Measurements from ENCODE around the gene SYTL1. TPM values are rescaled to one million over a fixed set of nuclear protein-coding genes. Genes with fewer than 3 reads are reported as not detected.
A peak's percentile ranks its signal among the peaks of the same experiment; 100 is the strongest.

The SYTL1 gene
- total RNA-seq, 4 donors from 2014 or later, result 12.4 to 23.9 (median 18.4) TPM

- intact Hi-C loops (cut with DNase I), result no loop called here
- no peaks in the 10 kb centered on the region for H3K4me1 ChIP-seq
- no peaks in the 10 kb centered on the region for H3K27me3 ChIP-seq
- DNase-seq, result no peak
- no peak overlapping the region for H3K4me3 ChIP-seq (replicated peaks in 1 of 3)
- H3K27ac ChIP-seq, result no peak overlapping the region
- H3K36me3 ChIP-seq, result peaks cover 10 to 44% of the 10 kb centered on the region in 2 donors
- no peak for TF ChIP-seq POLR2A (IDR thresholded peaks at IDR 0.05)
- TF ChIP-seq CTCF (IDR thresholded peaks at IDR 0.05), result no peak
- 92 to 95% methylated on average over 13 to 16 of the region's 17 CpGs for WGBS, 2 donors
- H3K9me3 ChIP-seq, result no peaks in the 10 kb centered on the region
Measured at GRCh38 chr1:27335506-27336422, 6.1 kb upstream of the SYTL1 start.

DNA sequence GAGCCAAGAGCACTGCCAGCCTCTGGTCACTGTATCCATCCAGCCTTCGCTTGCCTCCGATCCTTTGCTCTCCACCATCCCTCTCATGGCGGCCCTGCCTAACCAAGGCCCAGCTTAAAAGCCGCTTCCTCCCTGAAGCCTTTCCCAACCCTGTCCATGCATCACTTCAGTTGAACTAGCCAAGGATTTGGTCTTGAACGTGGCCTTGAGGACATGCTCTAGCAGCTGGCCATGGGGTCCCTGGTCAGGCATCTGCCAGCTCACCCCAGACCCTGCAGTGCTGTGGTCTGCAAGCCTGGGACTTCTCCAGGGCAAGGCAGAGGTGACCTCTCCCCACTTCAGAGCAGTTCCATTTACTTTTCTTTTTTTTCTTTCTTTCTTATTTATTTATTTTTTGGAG, 5.1 kb upstream of the SYTL1 start:
- TF ChIP-seq POLR2A (IDR thresholded peaks at IDR 0.05) (no peak), CTCF (IDR thresholded peaks at IDR 0.05) (no peak)
- intact Hi-C loops (cut with DNase I), result no loop called here
- Histone ChIP-seq H3K4me1 (peaks cover 4 to 7% of the 10 kb centered on the region in 2 donors), H3K36me3 (peaks cover 10 to 36% of the 10 kb centered on the region in 2 donors), H3K4me3 (replicated peaks in 1 of 3) (no peak overlapping the region), H3K27me3 (no peaks in the 10 kb centered on the region), H3K27ac (no peak overlapping the region), H3K9me3 (no peaks in the 10 kb centered on the region)
- DNase-seq, result no peak
- 97 to 98% methylated on average over 5 of the region's 5 CpGs for WGBS, 2 donors

DNA sequence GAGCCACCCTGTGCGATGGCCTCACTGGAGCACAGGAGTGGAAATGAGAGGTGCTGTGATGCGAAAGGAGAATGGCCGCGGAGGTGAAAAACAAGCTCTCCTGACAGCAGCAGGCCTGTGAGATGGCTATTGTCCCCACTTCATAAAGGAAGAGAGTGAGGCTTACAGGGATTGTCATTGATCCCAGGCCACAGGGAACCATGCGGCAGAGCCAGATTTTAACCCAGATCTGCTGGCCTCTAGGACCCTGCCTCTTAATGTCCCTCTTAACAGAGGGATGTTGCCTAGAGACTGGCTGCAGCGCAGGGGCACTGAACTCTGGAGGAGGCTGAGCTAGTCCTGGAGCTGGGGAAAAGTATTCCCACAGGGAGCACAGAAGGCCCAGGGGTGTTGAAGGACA, 3.1 kb upstream of the SYTL1 start:
- Histone ChIP-seq H3K9me3 (no peaks in the 10 kb centered on the region), H3K36me3 (peaks cover 9 to 26% of the 10 kb centered on the region in 2 donors), H3K27ac (no peak overlapping the region), H3K4me1 (peaks cover 13 to 24% of the 10 kb centered on the region in 2 donors), H3K4me3 (replicated peaks in 1 of 3) (no peak overlapping the region), H3K27me3 (no peaks in the 10 kb centered on the region)
- DNase-seq, result no peak
- 93 to 94% methylated on average over 6 of the region's 6 CpGs for WGBS, 2 donors
- intact Hi-C loops (cut with DNase I), result no loop called here
- TF ChIP-seq CTCF (IDR thresholded peaks at IDR 0.05), result no peak
- no peak for TF ChIP-seq POLR2A (IDR thresholded peaks at IDR 0.05)

GRCh38 chr1:27339213-27339612, 2.6 kb upstream of the SYTL1 start:
- 67 to 70% methylated on average over 5 of the region's 5 CpGs for WGBS, 2 donors
- no peak for TF ChIP-seq POLR2A (IDR thresholded peaks at IDR 0.05)
- no peak for TF ChIP-seq CTCF (IDR thresholded peaks at IDR 0.05)
- intact Hi-C loops (cut with DNase I), result no loop called here
- DNase-seq, result no peak
- Histone ChIP-seq H3K36me3 (peaks cover 5 to 21% of the 10 kb centered on the region in 2 donors), H3K27me3 (no peaks in the 10 kb centered on the region), H3K4me3 (replicated peaks in 1 of 3) (no peak overlapping the region), H3K4me1 (peaks cover 13 to 25% of the 10 kb centered on the region in 2 donors), H3K9me3 (no peaks in the 10 kb centered on the region), H3K27ac (no peak overlapping the region)

DNA sequence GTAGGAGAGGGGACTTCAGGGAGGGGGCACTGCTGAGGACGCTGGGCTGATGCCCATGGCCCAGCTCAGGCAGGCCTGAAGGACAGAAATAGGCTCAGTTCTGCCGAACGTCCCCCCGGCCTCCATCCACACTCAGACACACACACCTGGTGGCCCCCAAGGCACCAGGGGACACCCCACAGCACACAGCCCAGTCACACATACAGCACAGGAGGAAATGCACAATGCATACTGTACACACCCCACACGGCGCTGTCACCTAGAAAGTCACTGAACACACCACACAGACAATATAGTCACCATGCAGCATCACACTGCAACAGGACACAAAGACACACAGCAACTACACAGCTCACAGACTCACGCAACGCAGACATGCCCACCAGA, 562 bp downstream of the SYTL1 start:
- Histone ChIP-seq H3K9me3 (no peaks in the 10 kb centered on the region), H3K4me3 (replicated peaks in 1 of 3) (peak overlapping the region in 2 of 3 donors; percentile 8 to 35), H3K36me3 (no peaks in the 10 kb centered on the region), H3K27ac (peak overlapping the region in 1 of 3 donors; percentile 41), H3K27me3 (no peaks in the 10 kb centered on the region), H3K4me1 (peaks cover 13 to 25% of the 10 kb centered on the region in 2 donors)
- intact Hi-C loops (cut with DNase I), result no loop called here
- DNase-seq, result no peak
- TF ChIP-seq CTCF (IDR thresholded peaks at IDR 0.05), result no peak
- no peak for TF ChIP-seq POLR2A (IDR thresholded peaks at IDR 0.05)
- 68 to 92% methylated on average over 2 to 3 of the region's 8 CpGs for WGBS, 2 donors

Data from thyroid gland (tissue), 4 donors.